Stimulated activated CD4-positive, alpha-beta T cell treated with anti-CD3 and anti-CD28 coated beads, Interleukin-1b, Interleukin-23, amount 100 ng/mL, for 24 hours (primary cell): ENCODE measurements around the gene TMEM45B.
"Not testable (repeated sequence)": the region's sequence is repeated elsewhere in the genome, so short reads cannot be mapped to it uniquely, and the experiment has no call there.

ENCODE experiments used
- DNase-seq, 4 experiments: peaks; one replicate each; pipeline ENCODE4 v3.0.0-alpha.2; 2020; ENCODE audit warnings: low read depth in 4 of 4, low spot score in 1 of 4

The TMEM45B gene

DNA sequence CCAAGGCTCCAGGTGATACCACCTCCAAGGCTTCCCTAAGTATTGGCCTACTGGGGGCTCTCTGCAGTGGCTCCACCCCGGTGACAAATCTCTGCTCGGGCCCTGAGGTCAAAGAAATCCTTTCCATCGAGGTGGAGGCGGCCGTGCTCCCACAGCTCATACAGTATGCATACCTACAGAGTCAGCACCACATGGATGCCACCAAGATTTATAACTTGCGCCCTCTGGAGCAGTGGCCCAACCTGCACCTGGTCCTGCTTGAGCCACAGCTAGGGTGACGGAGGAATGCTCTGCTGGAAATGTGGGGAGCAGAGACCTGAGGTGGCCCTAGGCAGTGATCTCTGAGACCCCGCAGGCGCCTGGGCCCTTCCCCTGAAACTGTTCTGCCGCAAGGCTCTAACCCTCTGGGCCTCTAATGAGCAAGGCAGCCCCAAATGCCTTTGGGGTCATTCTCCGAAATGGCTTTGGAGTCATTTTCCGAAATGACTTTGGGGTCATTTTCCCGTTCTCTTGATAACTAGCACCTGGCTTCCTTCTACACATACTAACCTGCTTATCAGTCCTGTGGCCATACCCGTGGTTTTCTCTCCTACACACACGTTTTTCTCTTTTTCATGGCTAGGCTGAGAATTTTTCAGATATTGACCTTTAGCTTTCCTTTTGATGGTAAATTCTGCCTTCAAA is 33.9 kb downstream of the TMEM45B start:
- DNase-seq, result no peak

DNA sequence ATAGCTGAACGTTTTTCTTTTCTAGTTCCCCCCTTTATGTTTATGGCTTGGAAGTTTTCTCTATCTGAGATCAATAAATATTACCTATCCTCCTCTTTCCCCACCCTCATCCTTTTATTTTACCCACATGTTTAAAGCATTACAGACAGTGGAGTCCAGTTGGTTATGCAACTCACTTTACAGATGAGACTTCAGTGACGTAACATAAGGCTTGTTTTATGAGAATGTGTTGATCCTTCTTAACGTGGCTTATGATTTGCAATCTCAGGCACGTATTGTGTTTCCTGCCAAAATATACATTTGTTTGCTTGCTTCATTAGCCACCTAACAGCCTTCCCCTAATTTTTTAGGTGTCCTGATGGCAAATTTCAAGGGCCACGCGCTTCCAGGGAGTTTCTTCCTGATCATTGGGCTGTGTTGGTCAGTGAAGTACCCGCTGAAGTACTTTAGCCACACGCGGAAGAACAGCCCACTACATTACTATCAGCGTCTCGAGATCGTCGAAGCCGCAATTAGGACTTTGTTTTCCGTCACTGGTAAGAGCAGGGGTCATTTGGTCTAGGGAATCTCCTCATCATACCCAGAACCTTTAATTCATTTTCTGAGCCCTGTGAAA is 36.6 kb downstream of the TMEM45B start:
- DNase-seq, result no peak

DNA sequence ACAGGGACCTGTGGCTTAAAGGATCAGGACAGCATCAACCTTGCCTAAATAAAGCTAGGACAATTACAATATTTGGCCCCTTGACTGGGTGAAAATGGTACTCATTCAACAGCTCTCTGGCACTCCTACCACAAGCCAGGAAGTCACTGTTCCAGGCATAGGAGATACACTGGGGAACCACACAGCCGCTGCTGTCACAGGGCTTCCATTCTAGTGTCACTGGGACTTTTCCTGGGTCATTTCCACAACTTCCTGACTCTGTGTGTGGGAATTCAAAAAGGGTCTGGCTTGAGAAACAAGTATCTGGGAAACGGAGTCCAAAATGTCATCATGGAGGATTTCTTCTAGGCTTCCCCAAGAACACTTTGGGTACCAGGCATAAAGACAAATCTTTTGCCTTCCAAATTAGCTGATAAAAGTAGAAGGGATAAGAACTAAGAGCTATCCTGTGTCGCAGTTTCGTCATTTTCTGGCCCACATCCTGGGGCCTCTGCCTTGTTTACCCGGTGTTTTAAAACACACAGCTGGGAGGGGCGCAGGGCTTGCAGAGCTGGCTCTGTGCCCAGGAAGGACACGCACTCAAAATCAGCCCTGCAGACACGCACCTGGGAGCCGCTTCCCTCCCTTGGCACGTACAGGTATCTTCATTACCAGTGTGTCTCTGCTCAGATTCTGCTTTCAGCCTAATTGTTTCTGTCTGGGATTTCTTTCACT is 38.0 kb downstream of the TMEM45B start:
- peak in 3 of 4 experiments; percentile 5 to 16 (median 5) for DNase-seq

DNA sequence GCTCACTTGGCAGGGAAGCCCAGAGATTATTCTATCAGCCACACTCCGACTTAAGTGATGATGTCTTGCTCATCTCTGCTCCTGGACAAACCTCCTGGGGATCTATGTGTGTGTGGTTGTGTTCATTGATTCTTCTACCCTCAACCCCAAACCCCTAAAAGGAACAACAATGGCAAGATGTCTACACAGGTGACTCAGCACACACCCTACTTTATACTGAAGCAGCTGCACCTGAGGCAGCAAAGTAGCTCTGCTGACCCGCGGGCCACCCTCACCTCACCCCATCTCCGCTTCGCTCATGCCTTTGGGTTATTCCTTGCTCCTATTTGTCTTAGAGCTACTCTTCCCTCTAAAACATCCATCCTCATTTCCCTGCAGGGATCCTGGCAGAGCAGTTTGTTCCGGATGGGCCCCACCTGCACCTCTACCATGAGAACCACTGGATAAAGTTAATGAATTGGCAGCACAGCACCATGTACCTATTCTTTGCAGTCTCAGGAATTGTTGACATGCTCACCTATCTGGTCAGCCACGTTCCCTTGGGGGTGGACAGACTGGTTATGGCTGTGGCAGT is 38.7 kb downstream of the TMEM45B start:
- no peak for DNase-seq

DNA sequence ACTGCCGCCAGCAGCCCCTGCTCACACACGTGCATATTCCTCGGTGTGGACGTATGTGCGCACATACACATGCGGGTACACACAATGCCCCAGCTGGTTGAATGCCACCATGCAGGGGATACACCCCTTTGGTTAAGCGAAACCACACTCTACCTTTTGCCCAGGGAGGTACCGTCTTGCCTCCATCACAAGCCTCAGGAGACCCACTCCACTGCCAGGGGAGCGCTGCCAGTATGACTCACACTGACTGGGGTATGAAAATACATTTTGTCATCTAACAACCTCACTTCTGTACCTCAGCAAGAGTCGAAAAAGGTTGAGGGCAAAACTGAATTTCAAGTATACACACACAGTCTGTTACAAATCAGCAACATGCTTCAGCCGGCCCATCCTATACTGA is 39.4 kb downstream of the TMEM45B start:
- DNase-seq, result no peak

DNA sequence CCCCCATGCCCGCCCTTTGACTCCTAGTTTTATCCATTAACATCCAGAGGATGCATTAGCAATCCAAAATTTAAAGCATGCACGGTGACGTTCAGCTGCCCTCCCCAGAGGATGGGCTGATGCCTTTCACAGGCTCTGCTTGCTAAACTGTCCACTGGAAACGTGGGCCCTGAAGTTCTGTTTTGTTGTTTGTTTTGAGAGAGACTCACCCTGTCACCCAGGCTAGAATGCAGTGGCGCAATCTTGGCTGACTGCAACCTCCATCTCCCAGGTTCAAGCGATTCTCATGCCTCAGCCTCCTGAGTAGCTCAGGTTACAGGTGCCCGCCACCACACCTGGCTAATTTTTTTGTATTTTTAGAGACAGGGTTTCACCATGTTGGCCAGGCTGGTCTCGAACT is 40.4 kb downstream of the TMEM45B start:
- DNase-seq, result no peak

DNA sequence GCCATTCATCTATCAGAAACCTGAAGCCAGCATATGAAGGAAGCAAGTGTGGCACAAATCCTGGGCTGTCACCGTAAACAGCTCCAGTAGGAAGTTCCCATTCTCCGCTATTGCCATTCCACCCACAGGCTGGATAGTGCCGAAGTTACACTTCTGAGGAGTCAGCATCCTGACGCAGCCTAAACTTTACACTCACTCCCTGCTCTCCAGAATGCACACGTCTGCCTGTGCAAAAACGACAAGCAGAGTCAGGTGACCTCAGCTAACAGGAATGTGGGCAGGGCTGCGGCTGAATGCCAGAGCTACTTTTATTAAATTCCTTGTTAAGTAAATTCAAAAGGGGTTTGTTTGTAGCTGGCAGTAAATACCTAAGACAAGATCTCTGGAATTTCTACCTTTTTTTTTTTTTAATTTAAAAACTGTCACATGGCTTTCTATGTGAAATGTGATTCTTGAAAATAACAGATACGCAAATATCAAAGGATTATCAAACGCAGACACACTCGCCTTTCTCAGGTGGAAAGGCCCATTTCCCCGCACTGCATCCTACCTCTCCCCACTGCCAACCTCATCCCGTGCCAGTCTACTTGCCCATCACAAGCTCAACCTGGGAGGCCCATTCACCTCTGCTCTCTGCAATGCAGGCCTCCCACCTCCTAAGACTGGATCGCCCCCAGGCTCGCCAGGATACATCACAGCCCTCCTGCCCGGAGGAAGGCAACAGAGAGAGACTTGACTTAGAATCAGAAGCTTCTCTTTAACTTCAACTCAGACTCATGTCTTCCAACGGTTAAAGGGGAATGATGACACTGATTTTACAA is 46.3 kb downstream of the TMEM45B start:
- DNase-seq, result no peak

DNA sequence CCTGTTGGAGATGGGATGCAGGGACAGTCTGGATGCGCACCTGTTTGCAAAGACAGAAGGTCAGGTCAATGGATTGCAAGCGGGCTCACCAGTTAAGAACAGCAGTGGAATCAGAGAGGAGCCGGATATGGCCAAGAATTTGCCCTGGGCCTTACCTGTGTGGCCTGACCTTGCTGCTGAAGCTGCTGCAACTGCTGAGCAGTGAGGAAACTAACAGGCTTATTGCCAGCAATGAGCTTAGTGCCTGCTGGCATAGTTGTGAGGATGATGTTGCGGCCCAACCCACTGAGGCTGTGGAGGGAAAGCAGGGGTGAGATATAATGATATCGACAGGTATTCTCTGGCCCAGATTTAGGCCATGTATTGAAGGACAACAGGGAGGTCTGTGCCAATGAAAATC is 49.2 kb downstream of the TMEM45B start:
- no peak for DNase-seq

DNA sequence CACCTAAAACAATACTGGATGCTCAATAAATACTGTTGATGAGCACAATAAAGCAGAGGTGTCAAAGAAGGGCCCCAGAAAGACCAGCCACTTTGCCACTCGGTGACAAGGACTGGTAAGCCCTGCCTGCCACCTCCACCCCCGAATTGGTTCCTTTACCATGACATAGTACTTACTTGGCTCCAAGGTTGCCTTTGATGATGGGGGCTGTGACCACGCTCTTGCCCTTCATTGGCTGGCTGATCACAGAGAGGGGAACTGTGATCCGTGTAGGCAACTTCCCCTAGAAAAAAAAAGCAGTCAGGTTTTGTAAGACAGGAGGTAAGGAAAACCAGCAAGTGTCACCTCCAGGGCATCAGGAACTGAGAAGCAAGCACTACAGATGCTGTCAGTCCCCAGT is 50.1 kb downstream of the TMEM45B start:
- DNase-seq, result no peak

DNA sequence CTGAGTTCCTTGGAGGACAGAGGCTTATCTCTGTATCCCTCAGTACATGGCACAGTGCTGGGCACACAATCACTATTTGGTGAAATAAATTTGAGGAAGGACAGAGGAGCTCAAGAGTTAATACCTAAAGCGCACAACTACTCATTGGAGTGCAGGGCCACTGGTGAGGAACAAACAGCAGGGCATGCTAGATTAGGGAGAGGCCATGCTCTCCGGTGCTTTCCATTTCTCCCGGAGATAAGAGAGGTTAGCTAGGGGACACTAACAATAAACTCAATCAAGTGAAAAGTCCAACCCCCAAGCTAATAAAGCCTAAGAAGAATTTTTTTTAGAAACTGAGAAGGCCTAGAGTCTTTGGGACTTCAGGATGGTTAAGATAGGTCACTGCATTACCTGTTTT is 50.7 kb downstream of the TMEM45B start:
- DNase-seq, result no peak

DNA sequence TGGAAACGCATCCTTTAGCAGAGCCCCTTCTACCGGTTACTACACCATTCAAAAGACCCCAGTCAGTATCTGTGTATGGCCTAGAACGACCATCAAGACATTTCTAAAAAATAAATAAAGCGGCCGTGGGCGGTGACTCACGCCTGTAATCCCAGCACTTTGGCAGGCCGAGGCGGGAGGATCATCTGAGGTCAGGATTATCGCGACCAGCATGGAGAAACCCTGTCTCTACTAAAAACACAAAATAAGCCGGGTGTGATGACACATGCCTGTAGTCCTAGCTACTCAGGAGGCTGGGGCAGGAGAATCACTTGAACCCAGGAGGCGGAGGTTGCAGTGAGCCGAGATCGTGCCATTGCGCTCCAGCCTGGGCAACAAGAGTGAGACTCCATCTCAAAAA is 53.0 kb downstream of the TMEM45B start:
- DNase-seq, result not testable (repeated sequence)

DNA sequence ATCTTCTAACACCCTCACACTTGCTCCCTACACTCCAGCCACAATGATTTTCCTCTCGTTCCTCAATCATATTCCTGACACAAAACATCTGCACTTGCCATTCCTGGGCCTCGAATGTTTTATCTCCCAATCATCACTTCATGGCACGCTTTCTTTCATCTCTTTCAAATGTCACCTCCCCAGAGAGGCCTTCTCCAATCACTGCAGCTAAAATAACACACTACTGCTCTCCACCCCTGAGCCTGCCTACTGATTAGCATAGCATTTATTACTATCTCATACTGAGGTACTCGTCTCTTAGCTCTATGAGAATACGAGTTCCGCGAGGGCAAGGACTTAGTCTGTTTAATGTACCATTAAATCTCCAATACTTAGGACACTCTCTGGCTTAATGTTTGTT is 56.3 kb downstream of the TMEM45B start:
- no peak for DNase-seq

DNA sequence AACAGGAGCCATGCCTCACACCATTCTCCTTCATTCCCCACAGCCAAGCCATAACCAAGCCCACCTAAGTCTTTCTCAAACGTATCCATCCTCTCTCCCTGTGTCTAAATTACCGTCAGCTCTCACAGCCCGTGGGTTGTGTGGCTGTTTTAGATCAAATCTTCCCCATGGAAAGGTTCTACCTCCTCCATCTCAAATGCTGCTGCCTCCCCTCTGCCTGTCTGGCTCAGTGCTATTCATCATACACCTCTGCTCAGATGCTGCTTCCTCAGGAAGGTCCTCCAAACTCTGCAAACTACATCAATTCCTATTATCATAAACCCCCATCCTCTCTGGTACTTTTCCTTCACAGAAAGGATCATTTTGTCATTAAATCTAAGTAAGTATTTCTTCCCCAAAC is 64.7 kb downstream of the TMEM45B start:
- no peak for DNase-seq

DNA sequence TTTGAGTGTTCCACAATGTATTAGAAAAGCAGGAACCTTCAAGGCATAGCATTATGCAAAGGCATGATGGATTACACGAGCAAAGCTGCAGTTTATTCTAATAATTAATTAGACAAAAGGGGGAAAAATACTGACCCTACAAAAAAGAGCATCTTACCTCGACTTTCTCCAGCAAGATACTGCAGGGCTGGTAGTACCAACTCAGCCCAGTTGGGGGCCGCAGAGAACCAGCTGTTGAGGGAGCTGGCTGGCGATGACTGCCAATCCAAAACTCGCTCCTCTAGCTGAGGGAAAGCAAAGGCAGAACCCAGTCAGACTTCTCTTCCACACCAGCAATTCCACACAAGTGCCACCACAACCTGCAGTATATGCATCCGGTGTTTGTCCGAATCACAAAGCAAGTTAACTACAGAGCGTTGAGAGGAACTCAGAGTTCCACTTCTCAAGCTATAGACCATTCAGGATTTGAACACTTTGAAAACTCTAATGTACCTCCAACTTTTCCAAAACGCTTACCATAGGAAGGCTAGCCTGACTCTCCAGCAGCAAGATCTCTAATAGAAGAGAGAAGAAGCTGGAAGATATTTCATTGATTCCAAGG is 66.0 kb downstream of the TMEM45B start:
- DNase-seq, result peak in 3 of 4 experiments; percentile 18 to 35 (median 21)

DNA sequence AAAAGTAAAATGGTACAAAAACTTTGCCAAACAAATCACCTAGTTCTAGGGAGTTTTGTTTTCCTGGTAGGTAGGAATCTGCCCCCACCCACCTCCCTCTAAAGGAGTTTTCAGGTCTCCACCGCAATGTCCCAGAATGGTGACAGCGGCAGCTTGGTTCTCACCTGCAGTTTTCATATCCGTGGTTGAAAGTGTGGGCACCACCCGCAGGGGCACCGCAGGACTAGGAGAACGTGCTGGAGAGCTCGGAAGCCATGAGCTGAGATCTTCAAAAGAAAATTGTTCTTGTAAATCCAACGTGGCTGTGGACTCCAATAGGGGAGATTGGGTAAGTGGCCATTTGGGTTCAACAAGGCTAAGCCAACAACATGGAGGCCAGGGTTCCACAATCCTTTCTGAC is 68.9 kb downstream of the TMEM45B start:
- no peak for DNase-seq

DNA sequence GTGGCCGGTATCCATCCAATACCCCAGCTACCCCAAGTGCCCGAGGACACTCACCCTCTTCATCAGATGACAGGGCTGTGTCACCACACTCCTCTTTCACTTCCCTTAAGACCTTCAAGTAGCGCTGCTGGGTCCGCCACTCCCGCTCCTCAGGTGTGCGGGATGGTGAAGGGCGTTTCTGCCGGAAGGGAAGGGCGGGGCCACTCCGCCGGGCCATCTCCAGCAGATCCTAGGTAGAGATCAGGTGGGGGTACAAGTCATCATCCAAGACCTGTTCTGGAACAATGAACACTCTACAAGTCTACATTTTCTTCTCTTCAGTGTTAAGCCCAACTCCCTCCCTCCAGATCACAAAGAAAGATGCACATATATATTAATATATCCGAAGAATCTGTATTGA is 69.7 kb downstream of the TMEM45B start:
- DNase-seq, result no peak

DNA sequence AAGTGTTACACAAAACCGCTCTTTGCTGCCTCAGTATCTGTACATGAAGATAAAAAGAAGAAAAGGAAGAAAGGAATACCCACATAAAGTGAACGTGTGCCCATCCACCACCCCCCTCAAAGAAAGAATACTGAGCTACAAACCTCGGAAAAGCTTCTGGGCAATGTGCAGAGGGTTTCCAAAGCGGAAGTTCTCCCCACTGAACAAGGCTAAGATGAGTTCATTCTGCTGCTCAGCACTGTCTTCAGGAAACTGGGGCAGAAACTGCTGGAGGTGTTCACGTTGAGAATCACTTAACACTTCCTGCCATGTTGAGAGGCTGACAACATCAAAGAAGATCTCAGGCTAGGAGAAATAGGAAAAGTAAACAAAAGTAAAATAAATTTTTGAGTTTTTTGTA is 72.8 kb downstream of the TMEM45B start:
- no peak for DNase-seq

DNA sequence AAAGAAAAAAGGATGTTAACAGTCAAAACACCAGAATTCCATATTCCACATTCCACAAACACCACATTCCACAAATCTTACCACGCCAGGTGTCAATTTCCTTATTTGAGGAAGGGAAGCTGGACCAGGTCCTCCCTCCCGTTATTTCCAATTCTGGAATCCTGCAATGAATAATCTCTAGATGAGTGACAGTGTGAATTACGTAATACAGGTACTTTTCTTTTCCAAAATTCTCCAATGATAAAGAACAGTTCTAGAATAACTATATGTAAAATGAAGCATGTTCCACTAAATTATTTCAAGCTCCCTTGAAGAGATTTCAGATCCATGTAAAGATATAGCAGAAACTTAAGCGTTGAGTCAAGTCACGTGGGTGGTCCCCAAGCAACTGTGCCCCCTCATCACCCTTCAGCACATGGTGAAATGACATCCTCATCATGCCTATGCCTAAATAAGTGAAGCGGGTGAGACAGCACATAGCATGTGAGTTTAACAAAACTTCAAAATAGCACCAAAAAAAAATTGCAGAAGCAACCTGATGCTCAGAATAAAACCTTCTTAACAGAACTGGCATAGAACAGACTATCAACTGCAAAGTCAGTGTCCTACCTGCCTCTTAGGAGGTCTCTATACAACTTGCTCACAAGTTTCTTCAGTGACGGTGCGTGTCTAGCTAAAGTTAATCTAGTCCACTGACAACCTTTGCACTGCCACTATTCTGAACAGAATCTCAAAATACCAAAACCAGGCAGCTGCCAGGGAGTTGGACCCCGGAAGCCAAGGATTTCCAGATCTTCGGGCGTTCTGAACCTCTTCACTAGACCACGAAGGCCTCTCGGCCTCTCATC is 78.9 kb downstream of the TMEM45B start:
- no peak for DNase-seq

DNA sequence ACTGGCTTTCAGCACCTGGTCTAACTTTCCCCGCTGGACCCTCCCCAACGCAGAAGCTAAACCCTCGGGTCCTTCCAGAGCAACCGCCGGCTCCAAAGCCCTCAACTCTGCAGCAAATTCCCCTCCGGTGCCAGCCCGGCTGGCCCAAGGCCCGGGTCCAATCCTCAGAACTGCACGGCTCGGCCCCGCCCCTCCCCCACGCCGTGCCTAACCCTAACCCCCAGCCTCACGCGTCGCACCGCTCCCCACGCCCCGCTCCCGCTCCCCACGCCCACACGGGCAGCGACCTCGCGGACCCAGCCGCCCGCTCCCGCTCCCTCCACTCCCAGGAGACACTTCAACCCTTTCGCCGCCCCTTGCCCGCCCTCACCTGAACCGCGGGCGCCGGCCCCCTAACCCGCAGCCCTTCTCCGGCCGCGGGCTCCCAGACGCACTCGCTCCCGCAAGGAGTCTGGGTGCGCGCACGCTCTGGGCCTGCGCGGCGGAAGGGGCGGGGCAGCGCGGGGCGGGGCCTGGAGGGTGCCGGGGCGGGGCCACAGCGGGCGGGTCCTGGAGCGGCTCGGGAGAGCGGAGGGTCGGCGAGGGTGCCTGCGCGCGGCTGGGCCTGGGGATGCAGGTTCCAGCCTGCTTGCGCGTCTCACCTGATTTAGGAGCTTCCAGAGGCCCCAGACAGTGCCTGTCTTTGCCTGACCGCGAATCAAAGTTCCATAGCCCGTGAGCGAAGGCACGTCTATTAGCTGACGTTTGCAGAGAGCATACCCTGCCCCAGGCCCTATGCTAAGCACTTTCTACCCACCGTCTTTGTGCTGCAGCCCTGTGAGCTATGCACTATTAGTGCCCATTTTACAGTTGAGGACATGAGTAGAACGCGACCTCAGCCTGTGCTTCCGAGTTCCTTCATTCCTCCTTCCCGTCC is 79.7 kb downstream of the TMEM45B start, which contains the start of gene NFRKB:
TSS of gene NFRKB (minus strand) at position 453 of the 916 bp plus-strand sequence. CDS start 2,729 bp downstream, outside the sequence.
- peak; percentile 74 to 93 (median 84) for DNase-seq
